ENCODE data around the gene PDGFRA.

GRCh38 chr4:54228056-54228527, 1.0 kb upstream of the PDGFRA start:
- TF ChIP-seq EZH2phosphoT487 (IDR thresholded peaks at IDR 0.05; ENCODE audit: borderline replicate concordance) (no peak), POLR2A (IDR thresholded peaks at IDR 0.05; ENCODE audit: borderline replicate concordance, extremely low read depth, insufficient read depth, insufficient read length) (no peak), CTCF (IDR thresholded peaks at IDR 0.05 in 2 of 3, conservative IDR thresholded peaks at IDR 0.05 in 1 of 3; ENCODE audit: borderline replicate concordance in 1 of 3, insufficient read depth in 1 of 3, low read depth in 2 of 3, low read length in 2 of 3) (peak; percentile 77 to 83 (median 82)), EGR1 (IDR thresholded peaks at IDR 0.05; ENCODE audit: low read depth) (no peak), POLR2AphosphoS5 (IDR thresholded peaks at IDR 0.05; ENCODE audit: low read depth, low read length) (no peak), TCF7L2 (IDR thresholded peaks at IDR 0.05; ENCODE audit: borderline replicate concordance, extremely low read depth, insufficient read depth, insufficient read length) (no peak), ZFX (IDR thresholded peaks at IDR 0.05) (no peak), YY1 (IDR thresholded peaks at IDR 0.05; ENCODE audit: extremely low read depth, insufficient replicate concordance, low read depth, low read length) (no peak), EZH2 (IDR thresholded peaks at IDR 0.05) (no peak), CEBPB (IDR thresholded peaks at IDR 0.05; ENCODE audit: low read depth) (no peak)
- TF ChIP-seq, protein P1, sequence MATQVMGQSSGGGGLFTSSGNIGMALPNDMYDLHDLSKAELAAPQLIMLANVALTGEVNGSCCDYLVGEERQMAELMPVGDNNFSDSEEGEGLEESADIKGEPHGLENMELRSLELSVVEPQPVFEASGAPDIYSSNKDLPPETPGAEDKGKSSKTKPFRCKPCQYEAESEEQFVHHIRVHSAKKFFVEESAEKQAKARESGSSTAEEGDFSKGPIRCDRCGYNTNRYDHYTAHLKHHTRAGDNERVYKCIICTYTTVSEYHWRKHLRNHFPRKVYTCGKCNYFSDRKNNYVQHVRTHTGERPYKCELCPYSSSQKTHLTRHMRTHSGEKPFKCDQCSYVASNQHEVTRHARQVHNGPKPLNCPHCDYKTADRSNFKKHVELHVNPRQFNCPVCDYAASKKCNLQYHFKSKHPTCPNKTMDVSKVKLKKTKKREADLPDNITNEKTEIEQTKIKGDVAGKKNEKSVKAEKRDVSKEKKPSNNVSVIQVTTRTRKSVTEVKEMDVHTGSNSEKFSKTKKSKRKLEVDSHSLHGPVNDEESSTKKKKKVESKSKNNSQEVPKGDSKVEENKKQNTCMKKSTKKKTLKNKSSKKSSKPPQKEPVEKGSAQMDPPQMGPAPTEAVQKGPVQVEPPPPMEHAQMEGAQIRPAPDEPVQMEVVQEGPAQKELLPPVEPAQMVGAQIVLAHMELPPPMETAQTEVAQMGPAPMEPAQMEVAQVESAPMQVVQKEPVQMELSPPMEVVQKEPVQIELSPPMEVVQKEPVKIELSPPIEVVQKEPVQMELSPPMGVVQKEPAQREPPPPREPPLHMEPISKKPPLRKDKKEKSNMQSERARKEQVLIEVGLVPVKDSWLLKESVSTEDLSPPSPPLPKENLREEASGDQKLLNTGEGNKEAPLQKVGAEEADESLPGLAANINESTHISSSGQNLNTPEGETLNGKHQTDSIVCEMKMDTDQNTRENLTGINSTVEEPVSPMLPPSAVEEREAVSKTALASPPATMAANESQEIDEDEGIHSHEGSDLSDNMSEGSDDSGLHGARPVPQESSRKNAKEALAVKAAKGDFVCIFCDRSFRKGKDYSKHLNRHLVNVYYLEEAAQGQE (IDR thresholded peaks at IDR 0.05; ENCODE audit: low read depth), result no peak
- TF ChIP-seq, protein P2, sequence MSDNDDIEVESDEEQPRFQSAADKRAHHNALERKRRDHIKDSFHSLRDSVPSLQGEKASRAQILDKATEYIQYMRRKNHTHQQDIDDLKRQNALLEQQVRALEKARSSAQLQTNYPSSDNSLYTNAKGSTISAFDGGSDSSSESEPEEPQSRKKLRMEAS (IDR thresholded peaks at IDR 0.05), result no peak
